Liver (tissue), 9 donors: ENCODE results near the gene PRAC1. TPM values are rescaled to one million over a fixed set of nuclear protein-coding genes. Genes with fewer than 3 reads are reported as not detected.

ENCODE experiments used
- DNase-seq: peaks from one replicate; pipeline ENCODE4 v3.0.0-alpha.2; 2017; ENCODE audit warnings: low spot score
- H3K27ac ChIP-seq, 2 donors: one replicate each; pipeline ENCODE4 v1.7.0; 2013; ENCODE audit warnings: inconsistent platforms in 2 of 2, low read length in 2 of 2, control low read depth in 1 of 2, low read depth in 1 of 2, mild to moderate bottlenecking in 1 of 2
- H3K27me3 ChIP-seq, 4 donors: one replicate each; pipeline versions ENCODE4 v1.6.1 to v1.7.0; 2013; ENCODE audit warnings: low read length in 3 of 4, inconsistent platforms in 1 of 4, mild to moderate bottlenecking in 1 of 4, moderate library complexity in 1 of 4; ENCODE audit not compliant: control insufficient read depth in 4 of 4, insufficient read depth in 4 of 4
- H3K36me3 ChIP-seq, 4 donors: one replicate each; pipeline versions ENCODE4 v1.6.1 to v1.7.0; 2013; ENCODE audit warnings: low read length in 3 of 4, mild to moderate bottlenecking in 3 of 4, low read depth in 1 of 4, moderate library complexity in 1 of 4; ENCODE audit not compliant: control insufficient read depth in 4 of 4, insufficient read depth in 3 of 4
- H3K4me1 ChIP-seq, 4 donors: one replicate each; pipeline versions ENCODE4 v1.6.1 to v1.7.0; 2013; ENCODE audit warnings: low read length in 3 of 4, mild to moderate bottlenecking in 3 of 4, moderate library complexity in 1 of 4; ENCODE audit not compliant: control insufficient read depth in 4 of 4, insufficient read depth in 4 of 4
- H3K4me3 ChIP-seq, 3 donors: one replicate each; pipeline versions ENCODE4 v1.6.1 to v1.7.0; 2013; ENCODE audit warnings: low read length in 3 of 3, control low read depth in 1 of 3, low read depth in 1 of 3, mild to moderate bottlenecking in 1 of 3
- H3K9ac ChIP-seq, 2 donors: one replicate each; pipeline ENCODE4 v1.7.0; 2013; ENCODE audit warnings: low read length in 2 of 2, mild to moderate bottlenecking in 2 of 2, moderate library complexity in 2 of 2, control low read depth in 1 of 2, low read depth in 1 of 2
- H3K9me3 ChIP-seq, 4 donors: one replicate each; pipeline versions ENCODE4 v1.6.1 to v1.7.0; 2013; ENCODE audit warnings: low read length in 3 of 4; ENCODE audit not compliant: control insufficient read depth in 4 of 4
- CTCF ChIP-seq: fragments of 150-350 bp; IDR thresholded peaks from 2 replicates; pipeline ENCODE4 v1.5.1; 2017; ENCODE audit warnings: improper control_type of control experiment, low read depth, low read length; ENCODE audit not compliant: missing input control
- EGR1 ChIP-seq, 2 donors: IDR thresholded peaks; 2 replicates each; pipeline ENCODE4 v1.6.1; 2016 to 2018; ENCODE audit warnings: antibody characterized with exemption in 2 of 2, low read depth in 2 of 2
- FOXA1 ChIP-seq: IDR thresholded peaks from 2 replicates; pipeline ENCODE4 v1.6.1; 2016; ENCODE audit warnings: antibody characterized with exemption
- FOXA2 ChIP-seq: IDR thresholded peaks from 2 replicates; pipeline ENCODE4 v1.6.1; 2016; ENCODE audit warnings: antibody characterized with exemption
- GABPA ChIP-seq, 2 donors: IDR thresholded peaks in 1 of 2; conservative IDR thresholded peaks in 1 of 2; 2 replicates each; pipeline ENCODE4 v1.6.1; 2016; ENCODE audit warnings: antibody characterized with exemption in 2 of 2, mild to moderate bottlenecking in 1 of 2, moderate library complexity in 1 of 2
- HNF4A ChIP-seq, 2 donors: conservative IDR thresholded peaks; 2 replicates each; pipeline ENCODE4 v1.6.1; 2016; ENCODE audit warnings: antibody characterized with exemption in 2 of 2, mild to moderate bottlenecking in 2 of 2
- HNF4G ChIP-seq: IDR thresholded peaks from 2 replicates; pipeline ENCODE4 v1.6.1; 2016; ENCODE audit warnings: antibody characterized with exemption
- MAX ChIP-seq: IDR thresholded peaks from 2 replicates; pipeline ENCODE4 v1.6.1; 2016; ENCODE audit warnings: antibody characterized with exemption
- NR2F2 ChIP-seq: IDR thresholded peaks from 2 replicates; pipeline ENCODE4 v1.6.1; 2016; ENCODE audit warnings: antibody characterized with exemption
- RAD21 ChIP-seq, 2 donors: IDR thresholded peaks; 2 replicates each; pipeline ENCODE4 v1.6.1; 2016; ENCODE audit warnings: antibody characterized with exemption in 2 of 2, mild to moderate bottlenecking in 2 of 2
- REST ChIP-seq: IDR thresholded peaks from 2 replicates; pipeline ENCODE4 v1.6.1; 2016; ENCODE audit warnings: antibody characterized with exemption, mild to moderate bottlenecking
- RXRA ChIP-seq, 2 donors: IDR thresholded peaks; 2 replicates each; pipeline ENCODE4 v1.6.1; 2017 to 2018; ENCODE audit warnings: antibody characterized with exemption in 2 of 2, mild to moderate bottlenecking in 1 of 2
- TAF1 ChIP-seq: conservative IDR thresholded peaks from 2 replicates; pipeline ENCODE4 v1.6.1; 2016; ENCODE audit warnings: antibody characterized with exemption, mild to moderate bottlenecking
- YY1 ChIP-seq: IDR thresholded peaks from 2 replicates; pipeline ENCODE4 v1.6.1; 2016; ENCODE audit warnings: antibody characterized with exemption, mild to moderate bottlenecking
- ZBTB33 ChIP-seq: IDR thresholded peaks from 2 replicates; pipeline ENCODE4 v1.6.1; 2016; ENCODE audit warnings: antibody characterized with exemption
- WGBS: extraction: QIAGEN DNeasy Blood & Tissue Kit; methylation state at CpG from one replicate; pipeline ENCODE4 v1.1.7; 2013; 5-methylcytosine and 5-hydroxymethylcytosine counted together
- polyA plus RNA-seq, 2 donors: library from polyadenylated mRNA; stranded (reverse) in 1 of 2; unstranded in 1 of 2; fragments of 200-250 nt in 1 of 2; fragments of >200 nt in 1 of 2; fragmentation: Nextera tagmentation in 1 of 2; extraction: Ambion mirVana in 1 of 2; gene quantifications; one replicate each; pipeline versions ENCODE4 v1.2.1 to v1.2.3, GENCODE V29; 2013 to 2015
- total RNA-seq, 2 donors: library from RNA; depleted of rRNA; stranded (reverse); fragments of >200 nt; gene quantifications; one replicate each; pipeline ENCODE4 v1.2.3, GENCODE V29; 2014
- donor health status: healthy.
- donor health status: healthy.
- donor health status: healthy.
- donor health status: healthy.
- donor health status: healthy.

PRAC1 gene
- total and polyA plus RNA-seq, 4 donors = not detected

DNA sequence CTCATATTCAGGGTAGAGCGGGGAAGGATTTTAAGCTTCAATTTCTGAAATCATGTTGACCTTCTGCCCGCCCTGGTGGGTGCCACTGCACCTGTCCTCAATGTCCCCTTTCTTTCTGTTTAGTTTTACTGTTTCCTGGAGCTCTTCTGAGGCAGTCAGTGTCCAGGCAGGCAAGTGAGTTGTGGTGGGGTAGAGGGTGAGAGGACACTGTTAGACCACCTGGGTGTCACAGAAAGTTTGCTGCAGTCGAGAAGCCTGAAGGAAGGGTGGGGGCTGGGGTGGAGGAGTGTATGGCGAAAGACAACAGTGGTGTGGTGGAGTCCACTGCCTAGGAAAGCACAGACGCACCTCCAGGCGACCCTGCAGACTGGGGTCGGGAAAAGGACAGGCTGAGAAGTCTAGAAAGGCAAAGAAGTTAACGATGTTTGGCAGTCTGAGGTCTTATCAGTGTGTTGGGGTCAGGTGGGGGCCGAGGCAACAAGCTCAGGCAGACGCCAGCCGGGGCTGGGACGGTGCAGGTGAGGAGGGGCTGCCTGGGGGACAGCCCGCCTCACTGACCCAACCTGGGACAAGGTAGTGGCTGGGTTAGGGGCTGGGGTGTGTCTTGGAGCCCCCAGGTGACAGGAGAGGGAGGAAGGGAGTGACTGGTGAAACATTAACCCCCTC, 29.5 kb upstream of the PRAC1 start:
- no peaks in the 10 kb centered on the region for H3K9me3 ChIP-seq
- peaks cover 2 to 10% (median 5%) of the 10 kb centered on the region in 4 donors for H3K4me1 ChIP-seq
- H3K27me3 ChIP-seq = peaks cover 5 to 71% (median 30%) of the 10 kb centered on the region in 4 donors
- no peak for TF ChIP-seq REST
- no peak for TF ChIP-seq HNF4G
- TF ChIP-seq GABPA (IDR thresholded peaks at IDR 0.05 in 1 of 2, conservative IDR thresholded peaks at IDR 0.05 in 1 of 2) = no peak
- TF ChIP-seq HNF4A (conservative IDR thresholded peaks at IDR 0.05) = no peak
- TF ChIP-seq ZBTB33 = no peak
- no peak for TF ChIP-seq RAD21 (IDR thresholded peaks at IDR 0.05)
- TF ChIP-seq FOXA2 = no peak
- TF ChIP-seq NR2F2 = no peak
- no peak for TF ChIP-seq FOXA1
- no peak for TF ChIP-seq EGR1 (IDR thresholded peaks at IDR 0.05; ENCODE audit: low read depth in 2 of 2)
- TF ChIP-seq RXRA (IDR thresholded peaks at IDR 0.05) = no peak
- no peak for TF ChIP-seq CTCF
- TF ChIP-seq YY1 = no peak
- TF ChIP-seq MAX = no peak
- TF ChIP-seq TAF1 = no peak
- H3K27ac ChIP-seq = no peak overlapping the region
- DNase-seq = no peak
- no peak overlapping the region for H3K4me3 ChIP-seq
- H3K36me3 ChIP-seq = no peaks in the 10 kb centered on the region
- H3K9ac ChIP-seq = no peak overlapping the region
- 9% methylated on average over 13 of the region's 13 CpGs for WGBS

GRCh38 chr17:48751172-48751571, 28.9 kb upstream of the PRAC1 start:
- Histone ChIP-seq H3K36me3 (no peaks in the 10 kb centered on the region), H3K4me1 (peaks cover 2 to 10% (median 5%) of the 10 kb centered on the region in 4 donors), H3K27ac (no peak overlapping the region), H3K4me3 (no peak overlapping the region), H3K9ac (no peak overlapping the region), H3K27me3 (peaks cover 5 to 67% (median 31%) of the 10 kb centered on the region in 4 donors), H3K9me3 (no peaks in the 10 kb centered on the region)
- TF ChIP-seq RAD21 (IDR thresholded peaks at IDR 0.05) = no peak
- 3% methylated on average over 3 of the region's 3 CpGs for WGBS
- no peak for DNase-seq
